ENCODE measurements around the gene RABL6. TPM values are rescaled to one million over a fixed set of nuclear protein-coding genes. Genes with fewer than 3 reads are reported as not detected.
A peak's percentile ranks its signal among the peaks of the same experiment; 100 is the strongest.

RABL6 gene
- total RNA-seq, 1 donor from 2014 or later: 108 TPM

GRCh38 chr9:136804509-136805206 lies 3.1 kb upstream of the RABL6 start:
- no peak for DNase-seq (ENCODE audit: low spot score)
- H3K36me3 Mint-ChIP-seq (ENCODE audit: low read depth): peaks cover 14% of the 10 kb centered on the region
- intact Hi-C loops (cut with micrococcal nuclease): loop anchor here (5.0 kb wide), 1 partner anchor 43 kb away; the partner anchor contains the start of gene PHPT1
- peaks cover 19% of the 10 kb centered on the region for H3K4me1 Mint-ChIP-seq (ENCODE audit: low read depth)
- H3K4me3 Mint-ChIP-seq (ENCODE audit: low read depth): no peak overlapping the region
- no peaks in the 10 kb centered on the region for H3K9me3 Mint-ChIP-seq
- no peak overlapping the region for H3K27ac Mint-ChIP-seq
- H3K27me3 Mint-ChIP-seq (ENCODE audit: low read depth): peaks cover 16% of the 10 kb centered on the region

GRCh38 chr9:136805207-136805740 lies 2.5 kb upstream of the RABL6 start:
- Mint-ChIP-seq H3K4me3 (ENCODE audit: low read depth) (peak overlapping the region; percentile 2), H3K4me1 (ENCODE audit: low read depth) (peaks cover 23% of the 10 kb centered on the region), H3K36me3 (ENCODE audit: low read depth) (peaks cover 20% of the 10 kb centered on the region), H3K27me3 (ENCODE audit: low read depth) (peaks cover 14% of the 10 kb centered on the region), H3K9me3 (no peaks in the 10 kb centered on the region), H3K27ac (no peak overlapping the region)
- no peak for DNase-seq (ENCODE audit: low spot score)
- intact Hi-C loops (cut with micrococcal nuclease): loop anchor here (5.0 kb wide), 1 partner anchor 42 kb away; the partner anchor contains the start of gene PHPT1

- peaks cover 23% of the 10 kb centered on the region for H3K36me3 Mint-ChIP-seq (ENCODE audit: low read depth)
- H3K27me3 Mint-ChIP-seq (ENCODE audit: low read depth): peaks cover 7% of the 10 kb centered on the region
- H3K4me3 Mint-ChIP-seq (ENCODE audit: low read depth): peak overlapping the region; percentile 85
- intact Hi-C loops (cut with micrococcal nuclease): loop anchor here (5.0 kb wide), 1 partner anchor 41 kb away; the partner anchor contains the start of gene PHPT1
- no peak overlapping the region for H3K27ac Mint-ChIP-seq
- peaks cover 21% of the 10 kb centered on the region for H3K4me1 Mint-ChIP-seq (ENCODE audit: low read depth)
- DNase-seq (ENCODE audit: low spot score): no peak
- no peaks in the 10 kb centered on the region for H3K9me3 Mint-ChIP-seq
Observed at GRCh38 chr9:136806067-136806466, 1.7 kb upstream of the RABL6 start.

- intact Hi-C loops (cut with micrococcal nuclease): loop anchor here (5.0 kb wide), 1 partner anchor 41 kb away; the partner anchor contains the start of gene PHPT1
- Mint-ChIP-seq H3K27ac (peak overlapping the region; percentile 66), H3K27me3 (ENCODE audit: low read depth) (peaks cover 5% of the 10 kb centered on the region), H3K4me1 (ENCODE audit: low read depth) (peaks cover 22% of the 10 kb centered on the region), H3K4me3 (ENCODE audit: low read depth) (peak overlapping the region; percentile 85), H3K9me3 (no peaks in the 10 kb centered on the region), H3K36me3 (ENCODE audit: low read depth) (peaks cover 25% of the 10 kb centered on the region)
- DNase-seq (ENCODE audit: low spot score): no peak
Observed at GRCh38 chr9:136806631-136807201, 1.0 kb upstream of the RABL6 start.

- no peaks in the 10 kb centered on the region for H3K27me3 Mint-ChIP-seq (ENCODE audit: low read depth)
- intact Hi-C loops (cut with micrococcal nuclease): loop anchor here (5.0 kb wide), 1 partner anchor 39 kb away; the partner anchor contains the start of gene PHPT1
- H3K9me3 Mint-ChIP-seq: no peaks in the 10 kb centered on the region
- DNase-seq (ENCODE audit: low spot score): peak; percentile 38
- peaks cover 33% of the 10 kb centered on the region for H3K4me1 Mint-ChIP-seq (ENCODE audit: low read depth)
- H3K4me3 Mint-ChIP-seq (ENCODE audit: low read depth): peak overlapping the region; percentile 82
- H3K27ac Mint-ChIP-seq: peak overlapping the region; percentile 65
- peaks cover 32% of the 10 kb centered on the region for H3K36me3 Mint-ChIP-seq (ENCODE audit: low read depth)
Observed at GRCh38 chr9:136808075-136808805, 492 bp downstream of the RABL6 start.

- Mint-ChIP-seq H3K4me3 (ENCODE audit: low read depth) (peak overlapping the region; percentile 82), H3K27me3 (ENCODE audit: low read depth) (no peaks in the 10 kb centered on the region), H3K27ac (peak overlapping the region; percentile 65), H3K9me3 (no peaks in the 10 kb centered on the region), H3K36me3 (ENCODE audit: low read depth) (peaks cover 38% of the 10 kb centered on the region), H3K4me1 (ENCODE audit: low read depth) (peaks cover 34% of the 10 kb centered on the region)
- intact Hi-C loops (cut with micrococcal nuclease): loop anchor here (5.0 kb wide), 1 partner anchor 39 kb away; the partner anchor contains the start of gene PHPT1
- no peak for DNase-seq (ENCODE audit: low spot score)
Observed at GRCh38 chr9:136808806-136809158, 1.0 kb downstream of the RABL6 start.

GRCh38 chr9:136814725-136815421 lies 7.1 kb downstream of the RABL6 start:
- no peak overlapping the region for H3K4me3 Mint-ChIP-seq (ENCODE audit: low read depth)
- H3K27me3 Mint-ChIP-seq (ENCODE audit: low read depth): no peaks in the 10 kb centered on the region
- H3K4me1 Mint-ChIP-seq (ENCODE audit: low read depth): peaks cover 27% of the 10 kb centered on the region
- DNase-seq (ENCODE audit: low spot score): no peak
- H3K27ac Mint-ChIP-seq: no peak overlapping the region
- peaks cover 47% of the 10 kb centered on the region for H3K36me3 Mint-ChIP-seq (ENCODE audit: low read depth)
- intact Hi-C loops (cut with micrococcal nuclease): no loop called here
- H3K9me3 Mint-ChIP-seq: no peaks in the 10 kb centered on the region

GRCh38 chr9:136815422-136815782 lies 7.7 kb downstream of the RABL6 start:
- Mint-ChIP-seq H3K27me3 (ENCODE audit: low read depth) (no peaks in the 10 kb centered on the region), H3K36me3 (ENCODE audit: low read depth) (peaks cover 43% of the 10 kb centered on the region)

GRCh38 chr9:136820971-136821825 lies 13.4 kb downstream of the RABL6 start:
- intact Hi-C loops (cut with micrococcal nuclease): no loop called here
- no peak for DNase-seq (ENCODE audit: low spot score)
- Mint-ChIP-seq H3K4me3 (ENCODE audit: low read depth) (no peak overlapping the region), H3K4me1 (ENCODE audit: low read depth) (peaks cover 3% of the 10 kb centered on the region), H3K9me3 (no peaks in the 10 kb centered on the region), H3K27me3 (ENCODE audit: low read depth) (no peaks in the 10 kb centered on the region), H3K27ac (no peak overlapping the region), H3K36me3 (ENCODE audit: low read depth) (peaks cover 30% of the 10 kb centered on the region)

More at GRCh38 chr9:136815422-136815782, 7.7 kb downstream of the RABL6 start:
- H3K4me1 Mint-ChIP-seq (ENCODE audit: low read depth): peaks cover 23% of the 10 kb centered on the region
- intact Hi-C loops (cut with micrococcal nuclease): no loop called here
- H3K27ac Mint-ChIP-seq: no peak overlapping the region
- no peaks in the 10 kb centered on the region for H3K9me3 Mint-ChIP-seq
- no peak for DNase-seq (ENCODE audit: low spot score)
- H3K4me3 Mint-ChIP-seq (ENCODE audit: low read depth): no peak overlapping the region

GRCh38 chr9:136821826-136822544 lies 14.2 kb downstream of the RABL6 start:
- H3K4me3 Mint-ChIP-seq (ENCODE audit: low read depth): no peak overlapping the region
- no peak overlapping the region for H3K27ac Mint-ChIP-seq
- peaks cover 27% of the 10 kb centered on the region for H3K36me3 Mint-ChIP-seq (ENCODE audit: low read depth)
- no peaks in the 10 kb centered on the region for H3K27me3 Mint-ChIP-seq (ENCODE audit: low read depth)
- DNase-seq (ENCODE audit: low spot score): no peak
- H3K4me1 Mint-ChIP-seq (ENCODE audit: low read depth): peaks cover under 1% of the 10 kb centered on the region
- H3K9me3 Mint-ChIP-seq: no peaks in the 10 kb centered on the region
- intact Hi-C loops (cut with micrococcal nuclease): no loop called here

Data from activated T-helper 2 cell treated with anti-CD3 and anti-CD28 coated beads, Interferon-gamma antibody, Interleukin-2, Interleukin-4, amounts not matched to agents 10 μg/mL and 5 μg/mL and 100 μg/mL, durations not matched to agents 14 hours and 24 hours and 36 hours (primary cell).